Panc1 (cell line): ENCODE results near the gene PKD2L2. TPM values are rescaled to one million over a fixed set of nuclear protein-coding genes. Genes with fewer than 3 reads are reported as not detected.

Experiments used
- ATAC-seq: fragments of 200-7000 bp; cut with Tn5 transposase; 2 replicates; pipeline ENCODE4 v1.9.1; 2020; ENCODE audit warnings: mild to moderate bottlenecking, moderate library complexity
- BruUV-seq: library from RNA; stranded (reverse); fragments of 400-500 nt; replicated peaks from 2 replicates; lab custom pipeline; 2021; lab: Mats Ljungman, UMichigan
- CTCF ChIA-PET: fragments of 300-600 bp; sonication (Branson Sonifier 250); formaldehyde crosslinking; loops from one replicate; lab custom pipeline; 2022; ENCODE audit warnings: antibody characterized with exemption; lab: Charles Lee
- POLR2A ChIA-PET: fragments of 300-600 bp; sonication (Branson Sonifier 250); formaldehyde crosslinking; loops from one replicate; lab custom pipeline; 2022; ENCODE audit warnings: antibody characterized with exemption; lab: Charles Lee
- DNase-seq: peaks from one replicate; pipeline ENCODE4 v3.0.0-alpha.2; 2010; ENCODE audit warnings: low read depth, low spot score
- H3K27ac ChIP-seq: 2 replicates; pipeline ENCODE4 v1.5.1; 2011; ENCODE audit warnings: mild to moderate bottlenecking, low read length, inconsistent platforms
- H3K27me3 ChIP-seq: fragments of 200-500 bp; sonication (Bioruptor generic); 2 replicates; pipeline ENCODE4 v1.6.0; 2014; ENCODE audit warnings: low read length, inconsistent platforms; ENCODE audit not compliant: control insufficient read depth, insufficient read depth
- H3K36me3 ChIP-seq: fragments of 200-500 bp; sonication (Bioruptor generic); 2 replicates; pipeline ENCODE4 v1.5.1; 2014; ENCODE audit warnings: inconsistent platforms, mild to moderate bottlenecking, low read length, moderate library complexity; ENCODE audit not compliant: control insufficient read depth, insufficient read depth
- H3K4me1 ChIP-seq: 2 replicates; pipeline ENCODE4 v1.5.1; 2011; ENCODE audit warnings: inconsistent platforms, mild to moderate bottlenecking, low read length, moderate library complexity; ENCODE audit not compliant: control insufficient read depth, insufficient read depth
- H3K4me3 ChIP-seq, 2 experiments: 2 replicates each; pipeline ENCODE4 v1.5.1; 2011 to 2012; ENCODE audit warnings: low read depth in 2 of 2, low read length in 2 of 2, mild to moderate bottlenecking in 2 of 2, inconsistent platforms in 1 of 2, moderate library complexity in 1 of 2
- H3K9me3 ChIP-seq: fragments of 200-500 bp; sonication (Bioruptor generic); 2 replicates; pipeline ENCODE4 v1.5.1; 2014; ENCODE audit warnings: low read depth, mild to moderate bottlenecking, inconsistent platforms, low read length, moderate library complexity; ENCODE audit not compliant: control insufficient read depth, insufficient read depth
- CTCF ChIP-seq: fragments of 450-650 bp; IDR thresholded peaks from 2 replicates; pipeline ENCODE4 v1.5.1; 2017; ENCODE audit warnings: mild to moderate bottlenecking
- POLR2AphosphoS5 ChIP-seq: IDR thresholded peaks from 2 replicates; pipeline ENCODE4 v1.6.1; 2012; ENCODE audit warnings: mild to moderate bottlenecking, low read depth, low read length, moderate library complexity
- REST ChIP-seq, 2 experiments: IDR thresholded peaks; 2 replicates each; pipeline ENCODE4 v1.6.1; 2011 to 2012; ENCODE audit warnings: low read depth in 2 of 2, control low read depth in 1 of 2, low read length in 1 of 2, mild to moderate bottlenecking in 1 of 2, moderate library complexity in 1 of 2; ENCODE audit not compliant: insufficient read depth in 1 of 2
- SIN3A ChIP-seq: IDR thresholded peaks from 2 replicates; pipeline ENCODE4 v1.6.1; 2012; ENCODE audit warnings: low read depth, mild to moderate bottlenecking, low read length, moderate library complexity, borderline replicate concordance; ENCODE audit not compliant: insufficient read depth
- TCF7L2 ChIP-seq: IDR thresholded peaks from 2 replicates; pipeline ENCODE4 v1.6.1; 2011; ENCODE audit warnings: mild to moderate bottlenecking, low read depth, low read length, inconsistent platforms
- in situ Hi-C: cut with HindIII; loops from 2 replicates; pipeline ENCODE4 v1.10.0; 2016; ENCODE audit warnings: low sequenced_read_pairs, low pct_unique_long_range_greater_than_20kb
- intact Hi-C: fragments of 100-400 bp; cut with micrococcal nuclease; formaldehyde crosslinking; loops from one replicate; pipeline ENCODE4 v1.10.0; 2022; ENCODE audit not compliant: unreplicated experiment
- total RNA-seq: library from RNA; stranded (reverse); gene quantifications from one replicate; pipeline ENCODE4 v1.2.1, GENCODE V29; 2021; ENCODE audit not compliant: unreplicated experiment

PKD2L2 gene
- total RNA-seq, 1 experiment from 2014 or later = not detected

GRCh38 chr5:137870647-137871339 lies 18.5 kb upstream of the PKD2L2 start:
- ATAC-seq (no peak), DNase-seq (no peak)
- BruUV-seq = no TSS peak
- in situ Hi-C loops (no loop called here), intact Hi-C loops (no loop called here)
- H3K27ac ChIP-seq = no peak overlapping the region
- H3K4me3 ChIP-seq = no peak overlapping the region
- ChIA-PET POLR2A (no interaction called here), CTCF (no interaction called here)
- no peak for TF ChIP-seq SIN3A
- TF ChIP-seq POLR2AphosphoS5 = no peak
- no peak for TF ChIP-seq TCF7L2
- TF ChIP-seq CTCF = no peak
- no peak for TF ChIP-seq REST (IDR thresholded peaks at IDR 0.05; ENCODE audit: insufficient read depth in 1 of 2, low read depth in 2 of 2, low read length in 1 of 2)
- no peaks in the 10 kb centered on the region for H3K27me3 ChIP-seq
- H3K4me1 ChIP-seq = no peaks in the 10 kb centered on the region
- H3K36me3 ChIP-seq = no peaks in the 10 kb centered on the region
- no peaks in the 10 kb centered on the region for H3K9me3 ChIP-seq

- CTCF ChIA-PET = no interaction called here
- in situ Hi-C loops (no loop called here), intact Hi-C loops (no loop called here)
- DNase-seq = no peak
- no TSS peak for BruUV-seq
- Histone ChIP-seq H3K9me3 (no peaks in the 10 kb centered on the region), H3K4me3 (no peak overlapping the region), H3K36me3 (no peaks in the 10 kb centered on the region), H3K27ac (no peak overlapping the region), H3K27me3 (no peaks in the 10 kb centered on the region), H3K4me1 (no peaks in the 10 kb centered on the region)
- TF ChIP-seq REST (IDR thresholded peaks at IDR 0.05; ENCODE audit: insufficient read depth in 1 of 2, low read depth in 2 of 2, low read length in 1 of 2) (no peak), SIN3A (no peak), POLR2AphosphoS5 (no peak), TCF7L2 (no peak), CTCF (no peak)
- POLR2A ChIA-PET = no interaction called here
- no peak for ATAC-seq
These were observed 17.7 kb upstream of the PKD2L2 start for GRCh38 chr5:137871571-137871970.
